ENCODE data around the gene MRPL43. TPM values are rescaled to one million over a fixed set of nuclear protein-coding genes. Genes with fewer than 3 reads are reported as not detected.

MRPL43 gene
- total RNA-seq, 2 experiments from 2014 or later = 53.8 to 56.2 TPM

- no peak for TF ChIP-seq CTCF (conservative IDR thresholded peaks at IDR 0.05; ENCODE audit: low read length)
- TF ChIP-seq EZH2phosphoT487 (IDR thresholded peaks at IDR 0.05; ENCODE audit: borderline replicate concordance, low read depth, low read length) = no peak
- Histone ChIP-seq H3K9me3 (ENCODE audit: low read length) (no peaks in the 10 kb centered on the region), H3K9me2 (ENCODE audit: insufficient read depth, low read length) (no peaks in the 10 kb centered on the region), H2AFZ (ENCODE audit: low read length) (no peak overlapping the region), H3K79me2 (ENCODE audit: insufficient read depth, low read depth, low read length) (no peaks in the 10 kb centered on the region), H3K4me2 (ENCODE audit: low read length) (no peak overlapping the region), H3K4me3 (ENCODE audit: low read depth, low read length, poor library complexity, severe bottlenecking) (no peak overlapping the region), H3K4me1 (ENCODE audit: insufficient read depth, low read length, poor library complexity, severe bottlenecking) (peaks cover 25% of the 10 kb centered on the region), H3K36me3 (ENCODE audit: insufficient read depth, low read length) (peaks cover 6% of the 10 kb centered on the region; the same call in 1 of the 2 replicates), H3K27ac (ENCODE audit: low read depth, low read length, poor library complexity, severe bottlenecking) (no peak overlapping the region), H4K20me1 (ENCODE audit: insufficient read depth, low read length) (no peaks in the 10 kb centered on the region)
- BruUV-seq (replicated peaks) = no TSS peak
- POLR2A ChIA-PET = interaction anchor here (0.6 kb wide), 1 partner anchor 13 kb away, joined by 3 read pairs; no protein-coding TSS in a partner anchor
- intact Hi-C loops (cut with micrococcal nuclease; ENCODE audit: unreplicated experiment) = no loop called here
- CTCF ChIA-PET (ENCODE audit: unreplicated experiment) = no interaction called here
- DNase-seq (ENCODE audit: low spot score) = no peak
Measured at GRCh38 chr10:101000127-101000914, 13.0 kb upstream of the MRPL43 start.

- H2AFZ ChIP-seq (ENCODE audit: low read length) = peak within 1 kb of the TSS; percentile 38; the same call in 1 of the 2 replicates
- no peaks in the 10 kb centered on the region for H4K20me1 ChIP-seq (ENCODE audit: insufficient read depth, low read length)
- no peaks in the 10 kb centered on the region for H3K9me3 ChIP-seq (ENCODE audit: low read length)
- ChIA-PET POLR2A (no interaction called here), CTCF (ENCODE audit: unreplicated experiment) (no interaction called here)
- H3K4me1 ChIP-seq (ENCODE audit: insufficient read depth, low read length, poor library complexity, severe bottlenecking) = peaks cover 25% of the 10 kb centered on the region
- DNase-seq (ENCODE audit: low spot score) = no peak
- peaks cover 11% of the 10 kb centered on the region; the same call in 1 of the 2 replicates for H3K36me3 ChIP-seq (ENCODE audit: insufficient read depth, low read length)
- H3K4me2 ChIP-seq (ENCODE audit: low read length) = peak within 1 kb of the TSS; percentile 99
- TF ChIP-seq EZH2phosphoT487 (IDR thresholded peaks at IDR 0.05; ENCODE audit: borderline replicate concordance, low read depth, low read length) = no peak
- no peak for TF ChIP-seq CTCF (conservative IDR thresholded peaks at IDR 0.05; ENCODE audit: low read length)
- H3K27ac ChIP-seq (ENCODE audit: low read depth, low read length, poor library complexity, severe bottlenecking) = peak within 1 kb of the TSS; percentile 63
- H3K79me2 ChIP-seq (ENCODE audit: insufficient read depth, low read depth, low read length) = no peaks in the 10 kb centered on the region
- no peaks in the 10 kb centered on the region for H3K9me2 ChIP-seq (ENCODE audit: insufficient read depth, low read length)
- BruUV-seq (replicated peaks) = no TSS peak
- peak within 1 kb of the TSS; percentile 90 for H3K4me3 ChIP-seq (ENCODE audit: low read depth, low read length, poor library complexity, severe bottlenecking)
- intact Hi-C loops (cut with micrococcal nuclease; ENCODE audit: unreplicated experiment) = no loop called here
Measured at GRCh38 chr10:100999742-101000126, 12.4 kb upstream of the MRPL43 start, which contains the start of gene LZTS2. Gene LZTS2, plus strand, starts transcription at chr10:100999808. Its CDS starts 2,731 bp downstream, at chr10:101002539.

Measured in OCI-LY7 (cell line).